AG09309 (cell line): ENCODE results near the gene TRIM62.

ENCODE experiments used
- DNase-seq: peaks from one replicate; pipeline ENCODE4 v3.0.0-alpha.2; 2010; ENCODE audit warnings: low read depth
- H3K4me3 ChIP-seq: 2 replicates; pipeline ENCODE4 v1.5.1; 2011; ENCODE audit warnings: mild to moderate bottlenecking, low read depth, low read length, moderate library complexity; ENCODE audit not compliant: control insufficient read depth
- TF ChIP-seq, protein P1 (sequence below): IDR thresholded peaks from 2 replicates; pipeline ENCODE4 v1.5.1; 2011; ENCODE audit warnings: mild to moderate bottlenecking, low read depth, low read length, inconsistent platforms; ENCODE audit not compliant: insufficient read depth, control insufficient read depth; ENCODE audit errors: missing control alignments

TRIM62 gene

DNA sequence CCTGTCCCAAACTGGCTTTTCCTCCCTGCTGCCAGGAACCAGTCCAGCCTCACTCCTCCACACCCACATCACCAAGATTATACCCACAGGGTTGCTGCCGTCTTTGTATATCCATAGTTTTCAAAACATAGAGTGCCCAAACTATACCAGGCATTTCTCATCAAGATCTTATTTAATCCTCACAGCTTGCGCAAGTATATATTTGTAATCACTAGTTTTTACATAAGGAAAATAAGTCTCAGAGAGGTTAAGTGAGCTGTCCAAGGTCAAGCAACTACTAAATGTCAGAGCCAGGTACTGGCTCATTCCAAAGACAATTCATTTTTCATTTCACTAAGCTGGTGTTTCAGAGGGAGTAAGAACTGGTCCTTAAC is 39.5 kb upstream of the TRIM62 start:
- no peak overlapping the region for H3K4me3 ChIP-seq
- TF ChIP-seq, protein P1, sequence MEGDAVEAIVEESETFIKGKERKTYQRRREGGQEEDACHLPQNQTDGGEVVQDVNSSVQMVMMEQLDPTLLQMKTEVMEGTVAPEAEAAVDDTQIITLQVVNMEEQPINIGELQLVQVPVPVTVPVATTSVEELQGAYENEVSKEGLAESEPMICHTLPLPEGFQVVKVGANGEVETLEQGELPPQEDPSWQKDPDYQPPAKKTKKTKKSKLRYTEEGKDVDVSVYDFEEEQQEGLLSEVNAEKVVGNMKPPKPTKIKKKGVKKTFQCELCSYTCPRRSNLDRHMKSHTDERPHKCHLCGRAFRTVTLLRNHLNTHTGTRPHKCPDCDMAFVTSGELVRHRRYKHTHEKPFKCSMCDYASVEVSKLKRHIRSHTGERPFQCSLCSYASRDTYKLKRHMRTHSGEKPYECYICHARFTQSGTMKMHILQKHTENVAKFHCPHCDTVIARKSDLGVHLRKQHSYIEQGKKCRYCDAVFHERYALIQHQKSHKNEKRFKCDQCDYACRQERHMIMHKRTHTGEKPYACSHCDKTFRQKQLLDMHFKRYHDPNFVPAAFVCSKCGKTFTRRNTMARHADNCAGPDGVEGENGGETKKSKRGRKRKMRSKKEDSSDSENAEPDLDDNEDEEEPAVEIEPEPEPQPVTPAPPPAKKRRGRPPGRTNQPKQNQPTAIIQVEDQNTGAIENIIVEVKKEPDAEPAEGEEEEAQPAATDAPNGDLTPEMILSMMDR: no peak
- no peak for DNase-seq

- H3K4me3 ChIP-seq: no peak overlapping the region
- TF ChIP-seq, protein P1: no peak
These were observed 39.0 kb upstream of the TRIM62 start for GRCh38 chr1:33220676-33221384.

GRCh38 chr1:33219886-33220661 is 38.2 kb upstream of the TRIM62 start:
- no peak overlapping the region for H3K4me3 ChIP-seq
- no peak for DNase-seq
- TF ChIP-seq, protein P1: no peak

More at GRCh38 chr1:33220676-33221384, 39.0 kb upstream of the TRIM62 start:
- no peak for DNase-seq

GRCh38 chr1:33211972-33212371 is 30.1 kb upstream of the TRIM62 start:
- TF ChIP-seq, protein P1: no peak
- DNase-seq: no peak
- no peak overlapping the region for H3K4me3 ChIP-seq

GRCh38 chr1:33206340-33206739 is 24.5 kb upstream of the TRIM62 start:
- DNase-seq: no peak
- TF ChIP-seq, protein P1: no peak
- H3K4me3 ChIP-seq: no peak overlapping the region

DNA sequence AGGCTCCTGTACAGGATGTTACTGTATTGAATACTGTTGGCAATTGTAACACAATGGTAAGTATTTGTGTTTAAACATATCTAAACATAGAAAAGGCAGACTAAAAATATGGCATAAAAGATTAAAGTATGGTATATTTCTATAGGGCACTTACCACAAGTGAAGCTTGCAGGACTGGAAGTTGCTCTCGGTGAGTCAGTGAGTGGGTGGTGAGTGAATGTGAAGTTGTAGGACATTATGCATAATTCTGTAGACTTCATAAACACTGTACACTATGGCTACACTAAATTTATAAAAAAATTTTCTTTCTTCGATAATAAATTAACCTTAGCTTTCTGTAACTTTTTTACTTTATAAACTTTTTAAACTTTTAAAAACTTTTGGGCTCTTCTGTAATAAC is 13.7 kb upstream of the TRIM62 start:
- no peak overlapping the region for H3K4me3 ChIP-seq
- no peak for DNase-seq
- TF ChIP-seq, protein P1: no peak
